ENCODE results near the gene DMRTB1. TPM values are rescaled to one million over a fixed set of nuclear protein-coding genes. Genes with fewer than 3 reads are reported as not detected.

The DMRTB1 gene
- total RNA-seq, 1 donor from 2014 or later = not detected

GRCh38 chr1:53465023-53465957 lies 6.1 kb downstream of the DMRTB1 start:
- DNase-seq (no peak), ATAC-seq (no peak)
- intact Hi-C loops (cut with DNase I) = no loop called here
- no peaks in the 10 kb centered on the region for H3K4me1 ChIP-seq
- H3K36me3 ChIP-seq = no peaks in the 10 kb centered on the region
- H3K27me3 ChIP-seq (ENCODE audit: low read depth) = no peaks in the 10 kb centered on the region
- no peak overlapping the region for H3K27ac ChIP-seq
- TF ChIP-seq, protein P1, sequence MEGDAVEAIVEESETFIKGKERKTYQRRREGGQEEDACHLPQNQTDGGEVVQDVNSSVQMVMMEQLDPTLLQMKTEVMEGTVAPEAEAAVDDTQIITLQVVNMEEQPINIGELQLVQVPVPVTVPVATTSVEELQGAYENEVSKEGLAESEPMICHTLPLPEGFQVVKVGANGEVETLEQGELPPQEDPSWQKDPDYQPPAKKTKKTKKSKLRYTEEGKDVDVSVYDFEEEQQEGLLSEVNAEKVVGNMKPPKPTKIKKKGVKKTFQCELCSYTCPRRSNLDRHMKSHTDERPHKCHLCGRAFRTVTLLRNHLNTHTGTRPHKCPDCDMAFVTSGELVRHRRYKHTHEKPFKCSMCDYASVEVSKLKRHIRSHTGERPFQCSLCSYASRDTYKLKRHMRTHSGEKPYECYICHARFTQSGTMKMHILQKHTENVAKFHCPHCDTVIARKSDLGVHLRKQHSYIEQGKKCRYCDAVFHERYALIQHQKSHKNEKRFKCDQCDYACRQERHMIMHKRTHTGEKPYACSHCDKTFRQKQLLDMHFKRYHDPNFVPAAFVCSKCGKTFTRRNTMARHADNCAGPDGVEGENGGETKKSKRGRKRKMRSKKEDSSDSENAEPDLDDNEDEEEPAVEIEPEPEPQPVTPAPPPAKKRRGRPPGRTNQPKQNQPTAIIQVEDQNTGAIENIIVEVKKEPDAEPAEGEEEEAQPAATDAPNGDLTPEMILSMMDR (IDR thresholded peaks at IDR 0.05) = no peak
- H3K4me3 ChIP-seq = no peak overlapping the region
- H3K9me3 ChIP-seq = no peaks in the 10 kb centered on the region

DNA sequence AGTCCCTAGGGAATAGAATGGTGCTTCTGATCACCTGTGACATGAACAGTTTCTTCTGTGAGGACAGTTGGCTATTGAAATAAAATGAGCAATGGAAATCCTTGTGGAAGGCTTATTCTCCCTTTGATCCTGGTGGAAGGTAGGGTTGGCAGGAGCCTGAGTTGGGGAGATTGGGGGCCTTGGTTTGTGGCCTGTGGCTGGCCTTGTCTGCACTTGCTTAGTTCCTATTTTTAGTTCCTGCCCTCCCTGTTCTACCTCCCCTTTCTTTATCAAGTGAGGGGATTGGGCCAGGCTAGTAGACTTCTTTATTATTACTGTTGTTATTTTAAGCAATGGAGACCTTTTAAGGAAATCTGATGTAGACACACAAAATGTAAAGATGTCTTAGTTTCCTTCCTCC lies 8.2 kb downstream of the DMRTB1 start:
- Histone ChIP-seq H3K9me3 (no peaks in the 10 kb centered on the region), H3K27me3 (ENCODE audit: low read depth) (no peaks in the 10 kb centered on the region), H3K36me3 (no peaks in the 10 kb centered on the region), H3K4me1 (no peaks in the 10 kb centered on the region), H3K4me3 (no peak overlapping the region), H3K27ac (no peak overlapping the region)
- ATAC-seq (no peak), DNase-seq (no peak)
- intact Hi-C loops (cut with DNase I) = no loop called here
- TF ChIP-seq, protein P1 (IDR thresholded peaks at IDR 0.05) = no peak

DNA sequence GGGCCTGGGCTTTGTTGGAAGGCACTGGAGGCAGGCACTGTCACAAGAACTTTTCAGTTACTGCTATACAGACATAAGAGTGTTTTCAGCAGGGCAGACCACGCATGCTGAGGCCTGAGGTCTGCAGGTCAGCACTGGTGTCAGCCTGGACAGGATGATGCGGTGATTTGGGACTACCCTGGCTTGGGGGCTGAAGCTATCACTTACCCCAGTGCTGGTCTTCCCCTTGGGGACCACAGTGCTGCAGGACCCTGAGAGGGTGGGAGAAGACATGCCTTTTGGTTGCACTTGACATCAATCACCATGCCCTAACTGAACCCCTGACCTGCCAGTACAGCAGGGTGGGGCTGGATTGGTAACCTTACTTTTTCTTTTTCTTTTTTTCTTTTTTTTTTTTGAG lies 9.2 kb downstream of the DMRTB1 start:
- Histone ChIP-seq H3K4me1 (no peaks in the 10 kb centered on the region), H3K9me3 (no peaks in the 10 kb centered on the region), H3K27me3 (ENCODE audit: low read depth) (no peaks in the 10 kb centered on the region), H3K27ac (no peak overlapping the region), H3K36me3 (no peaks in the 10 kb centered on the region), H3K4me3 (no peak overlapping the region)
- intact Hi-C loops (cut with DNase I) = no loop called here
- TF ChIP-seq, protein P1 (IDR thresholded peaks at IDR 0.05) = no peak
- ATAC-seq (no peak), DNase-seq (no peak)

- Histone ChIP-seq H3K4me3 (no peak overlapping the region), H3K36me3 (no peaks in the 10 kb centered on the region), H3K4me1 (no peaks in the 10 kb centered on the region), H3K27ac (no peak overlapping the region), H3K27me3 (ENCODE audit: low read depth) (no peaks in the 10 kb centered on the region), H3K9me3 (no peaks in the 10 kb centered on the region)
- DNase-seq (no peak), ATAC-seq (no peak)
- TF ChIP-seq, protein P1 (IDR thresholded peaks at IDR 0.05) = no peak
- intact Hi-C loops (cut with DNase I) = no loop called here
These were observed 10.2 kb downstream of the DMRTB1 start for GRCh38 chr1:53469373-53469772.

DNA sequence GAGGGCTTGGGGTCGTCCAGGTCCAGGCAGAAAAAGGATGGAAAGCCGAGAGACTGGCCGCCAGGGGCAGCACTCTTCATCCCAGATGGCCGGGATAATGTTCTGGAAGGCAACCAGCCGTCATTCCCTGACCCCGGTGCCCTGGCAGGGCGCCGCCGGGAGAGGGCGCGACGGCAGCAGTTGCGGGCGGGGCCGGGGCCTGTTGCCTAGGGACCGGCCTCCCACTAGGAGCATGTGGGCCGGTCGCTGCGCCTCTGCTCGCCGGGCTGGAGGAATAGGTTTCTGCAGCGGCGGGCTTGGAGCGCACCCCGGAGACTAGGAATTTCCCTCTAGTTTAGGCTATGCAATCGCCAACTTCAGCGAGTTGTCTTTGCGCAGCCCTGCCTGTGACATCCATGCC lies 11.0 kb downstream of the DMRTB1 start:
- Histone ChIP-seq H3K9me3 (no peaks in the 10 kb centered on the region), H3K4me1 (no peaks in the 10 kb centered on the region), H3K27me3 (ENCODE audit: low read depth) (no peaks in the 10 kb centered on the region), H3K27ac (no peak overlapping the region), H3K36me3 (no peaks in the 10 kb centered on the region), H3K4me3 (no peak overlapping the region)
- intact Hi-C loops (cut with DNase I) = no loop called here
- ATAC-seq (peak; percentile 83 to 87), DNase-seq (peak; percentile 66)
- TF ChIP-seq, protein P1 (IDR thresholded peaks at IDR 0.05) = peak; percentile 55

All from lower lobe of right lung (tissue), 2 donors.